H1 (cell line): ENCODE results near the gene MSN. TPM values are rescaled to one million over a fixed set of nuclear protein-coding genes. Genes with fewer than 3 reads are reported as not detected.

Source experiments
- CTCF ChIA-PET: fragments of 300-600 bp; sonication (Branson Sonifier 250); formaldehyde crosslinking; loops from one replicate; lab custom pipeline; 2021; ENCODE audit not compliant: partially characterized antibody; lab: Charles Lee
- POLR2A ChIA-PET: fragments of 300-600 bp; sonication (Branson Sonifier 250); formaldehyde crosslinking; loops from one replicate; lab custom pipeline; 2021; ENCODE audit warnings: inconsistent platforms; ENCODE audit not compliant: partially characterized antibody; lab: Charles Lee
- DNase-seq, 2 experiments: peaks; one replicate each; pipeline versions ENCODE4 v3.0.0 to v3.0.0-alpha.2; 2010 to 2022; ENCODE audit warnings: low spot score in 2 of 2, low read depth in 1 of 2, mixed read lengths in 1 of 2
- FAIRE-seq: peaks from 2 replicates; lab custom pipeline; 2011; peaks lifted over from hg19 to GRCh38; lab: Jason Lieb, UNC
- H2AFZ ChIP-seq: 2 replicates; pipeline ENCODE4 v1.8.1; 2012; ENCODE audit warnings: low read length, inconsistent platforms
- H2AK5ac ChIP-seq: 2 replicates; pipeline ENCODE4 v1.6.1; 2013; ENCODE audit warnings: low read depth, low read length
- H2BK120ac ChIP-seq: replicated peaks from 2 replicates; pipeline ENCODE3; 2013; ENCODE audit warnings: low read depth, low read length, inconsistent platforms
- H2BK12ac ChIP-seq: 2 replicates; pipeline ENCODE4 v1.6.1; 2013; ENCODE audit warnings: low read depth, low read length
- H2BK15ac ChIP-seq: 2 replicates; pipeline ENCODE4 v1.6.1; 2013; ENCODE audit warnings: low read length
- H2BK20ac ChIP-seq: 2 replicates; pipeline ENCODE4 v1.6.1; 2013; ENCODE audit warnings: low read length
- H2BK5ac ChIP-seq: 2 replicates; pipeline ENCODE4 v1.6.1; 2013; ENCODE audit warnings: low read depth, low read length
- H3K14ac ChIP-seq: 2 replicates; pipeline ENCODE4 v1.6.1; 2013; ENCODE audit warnings: inconsistent platforms; ENCODE audit not compliant: insufficient read length
- H3K18ac ChIP-seq: 2 replicates; pipeline ENCODE4 v1.6.1; 2013; ENCODE audit warnings: low read length; ENCODE audit errors: extremely low read depth
- H3K23ac ChIP-seq: 2 replicates; pipeline ENCODE4 v1.6.1; 2013; ENCODE audit warnings: inconsistent platforms; ENCODE audit not compliant: insufficient read length
- H3K23me2 ChIP-seq: 2 replicates; pipeline ENCODE4 v1.6.1; 2013; ENCODE audit warnings: low read depth, low read length
- H3K27ac ChIP-seq: 2 replicates; pipeline ENCODE4 v1.6.1; 2011; ENCODE audit warnings: low read depth, low read length, inconsistent platforms
- H3K27me3 ChIP-seq, 4 experiments: replicated peaks in 1 of 4; 1 replicate in 1 of 4; 2 replicates in 3 of 4; pipeline versions ENCODE4 v1.6.1 to v1.8.1; 2011 to 2013; ENCODE audit warnings: low read length in 3 of 4, mild to moderate bottlenecking in 3 of 4, inconsistent platforms in 2 of 4, mixed read lengths in 2 of 4, moderate library complexity in 1 of 4; ENCODE audit not compliant: control insufficient read depth in 3 of 4, insufficient read depth in 3 of 4; ENCODE audit errors: extremely low read depth in 1 of 4
- H3K36me3 ChIP-seq, 4 experiments: 2 replicates each; pipeline versions ENCODE4 v1.6.1 to v1.8.1; 2011 to 2013; ENCODE audit warnings: mild to moderate bottlenecking in 4 of 4, low read length in 3 of 4, moderate library complexity in 2 of 4, control low read depth in 1 of 4, inconsistent platforms in 1 of 4; ENCODE audit not compliant: insufficient read depth in 4 of 4, control insufficient read depth in 2 of 4
- H3K4ac ChIP-seq: replicated peaks from 2 replicates; pipeline ENCODE3; 2013; ENCODE audit warnings: low read length, low read depth, mixed read lengths, inconsistent platforms; ENCODE audit not compliant: insufficient read length
- H3K4me1 ChIP-seq, 4 experiments: replicated peaks in 1 of 4; 1 replicate in 1 of 4; 2 replicates in 3 of 4; pipeline versions ENCODE4 v1.6.1 to v1.8.1; 2011 to 2013; ENCODE audit warnings: low read length in 3 of 4, inconsistent platforms in 2 of 4, mixed read lengths in 1 of 4; ENCODE audit not compliant: insufficient read depth in 4 of 4, control insufficient read depth in 3 of 4
- H3K4me2 ChIP-seq, 2 experiments: 2 replicates each; pipeline versions ENCODE4 v1.6.1 to v1.8.1; 2011 to 2013; ENCODE audit warnings: low read depth in 2 of 2, low read length in 2 of 2, control low read depth in 1 of 2, inconsistent platforms in 1 of 2, mild to moderate bottlenecking in 1 of 2; ENCODE audit not compliant: insufficient read depth in 1 of 2
- H3K4me3 ChIP-seq, 4 experiments: fragments of 200-600, 300-600 bp in 1 of 4; sonication (generic), shearing (Covaris generic), sonication (Bioruptor Twin) in 1 of 4; 2 replicates each; pipeline versions ENCODE4 v1.5.1 to v1.8.1; 2011 to 2016; ENCODE audit warnings: low read length in 4 of 4, low read depth in 3 of 4, control low read depth in 2 of 4, inconsistent platforms in 2 of 4, mild to moderate bottlenecking in 2 of 4, mixed read lengths in 1 of 4, moderate library complexity in 1 of 4; ENCODE audit not compliant: insufficient read depth in 2 of 4; ENCODE audit errors: extremely low read depth in 1 of 4
- H3K56ac ChIP-seq: replicated peaks from 2 replicates; pipeline ENCODE3; 2013; ENCODE audit warnings: low read depth, mild to moderate bottlenecking, mixed read lengths, low read length, inconsistent platforms; ENCODE audit not compliant: insufficient read length
- H3K79me1 ChIP-seq: 2 replicates; pipeline ENCODE4 v1.6.1; 2013; ENCODE audit warnings: low read depth, low read length, control low read depth
- H3K79me2 ChIP-seq, 2 experiments: 2 replicates each; pipeline versions ENCODE4 v1.6.1 to v1.8.1; 2012 to 2013; ENCODE audit warnings: low read length in 2 of 2, mild to moderate bottlenecking in 2 of 2, inconsistent platforms in 1 of 2; ENCODE audit not compliant: insufficient read depth in 2 of 2, control insufficient read depth in 1 of 2
- H3K9ac ChIP-seq, 4 experiments: replicated peaks in 1 of 4; 1 replicate in 1 of 4; 2 replicates in 3 of 4; pipeline versions ENCODE4 v1.6.1 to v1.8.1; 2011 to 2013; ENCODE audit warnings: low read depth in 3 of 4, low read length in 3 of 4, control low read depth in 2 of 4, mild to moderate bottlenecking in 2 of 4, moderate library complexity in 2 of 4, inconsistent platforms in 1 of 4; ENCODE audit errors: extremely low read depth in 1 of 4
- H3K9me3 ChIP-seq, 2 experiments: 2 replicates each; pipeline versions ENCODE4 v1.6.1 to v1.8.1; 2012 to 2013; ENCODE audit warnings: mild to moderate bottlenecking in 2 of 2, moderate library complexity in 2 of 2, control low read depth in 1 of 2, inconsistent platforms in 1 of 2, low read depth in 1 of 2, low read length in 1 of 2, mixed read lengths in 1 of 2; ENCODE audit not compliant: insufficient read depth in 2 of 2
- H4K20me1 ChIP-seq, 2 experiments: replicated peaks in 1 of 2; 2 replicates each; pipeline versions ENCODE3 to v1.8.1; 2011 to 2013; ENCODE audit warnings: inconsistent platforms in 2 of 2, low read length in 2 of 2, mild to moderate bottlenecking in 1 of 2; ENCODE audit not compliant: insufficient read depth in 2 of 2, control insufficient read depth in 1 of 2
- H4K5ac ChIP-seq: 2 replicates; pipeline ENCODE4 v1.6.1; 2013; ENCODE audit warnings: low read length, low read depth, mixed read lengths, inconsistent platforms; ENCODE audit not compliant: insufficient read length
- H4K8ac ChIP-seq: 2 replicates; pipeline ENCODE4 v1.8.0; 2013; ENCODE audit warnings: mild to moderate bottlenecking, moderate library complexity, low read length, inconsistent platforms; ENCODE audit not compliant: insufficient read depth; ENCODE audit errors: extremely low read depth
- H4K91ac ChIP-seq: replicated peaks from 2 replicates; pipeline ENCODE3; 2013; ENCODE audit warnings: low read length, mixed read lengths, inconsistent platforms; ENCODE audit not compliant: insufficient read length
- ASH2L ChIP-seq: fragments of 200-600, 300-600 bp; sonication (generic); IDR thresholded peaks from one replicate; pipeline ENCODE4 v1.7.1; 2017; ENCODE audit warnings: low read length
- BRCA1 ChIP-seq: IDR thresholded peaks from 2 replicates; pipeline ENCODE4 v1.6.1; 2012; ENCODE audit warnings: low read depth, low read length, improper control_type of control experiment
- CBX5 ChIP-seq: fragments of 300-800, 300-1000 bp; sonication (generic); IDR thresholded peaks from 2 replicates; pipeline ENCODE4 v1.7.1; 2016; ENCODE audit warnings: antibody characterized with exemption, low read length, low read depth
- CEBPB ChIP-seq: IDR thresholded peaks from 2 replicates; pipeline ENCODE4 v1.6.1; 2012; ENCODE audit warnings: low read depth, low read length
- GTF2F1 ChIP-seq: IDR thresholded peaks from 2 replicates; pipeline ENCODE4 v1.6.1; 2012; ENCODE audit warnings: low read depth, low read length, improper control_type of control experiment, borderline replicate concordance
- KDM1A ChIP-seq: fragments of 200-600, 300-600 bp; sonication (generic); IDR thresholded peaks from 2 replicates; pipeline ENCODE4 v1.7.1; 2016; ENCODE audit warnings: mild to moderate bottlenecking, low read length, borderline replicate concordance
- KDM5A ChIP-seq: fragments of 200-600 bp; IDR thresholded peaks from 2 replicates; pipeline ENCODE4 v1.7.1; 2012; ENCODE audit warnings: mild to moderate bottlenecking, low read length, inconsistent platforms, mixed read lengths
- POLR2AphosphoS5 ChIP-seq: IDR thresholded peaks from 2 replicates; pipeline ENCODE4 v1.6.1; 2011; ENCODE audit warnings: low read depth, low read length
- RAD21 ChIP-seq, 2 experiments: IDR thresholded peaks in 1 of 2; conservative IDR thresholded peaks in 1 of 2; 2 replicates each; pipeline ENCODE4 v1.6.1; 2011; ENCODE audit warnings: low read depth in 2 of 2, low read length in 2 of 2, improper control_type of control experiment in 1 of 2, inconsistent platforms in 1 of 2, mild to moderate bottlenecking in 1 of 2, moderate library complexity in 1 of 2
- TAF7 ChIP-seq: optimal IDR thresholded peaks from 2 replicates; pipeline ENCODE3; 2011; ENCODE audit warnings: low read depth, mild to moderate bottlenecking, inconsistent platforms, low read length, moderate library complexity, borderline replicate concordance
- TBP ChIP-seq: IDR thresholded peaks from 2 replicates; pipeline ENCODE4 v1.6.1; 2011; ENCODE audit warnings: low read depth, low read length, improper control_type of control experiment
- WGBS, 2 experiments: shearing (Covaris generic) in 1 of 2; methylation state at CpG; one replicate each; pipeline versions ENCODE4 v1.1.6 to v1.1.7; 2013 to 2015; ENCODE audit warnings: low lambda C conversion rate in 2 of 2, mixed read lengths in 2 of 2, inconsistent platforms in 1 of 2, low coverage in 1 of 2, missing lambda C conversion rate in 1 of 2; ENCODE audit not compliant: insufficient replicate concordance in 2 of 2, insufficient coverage in 1 of 2, insufficient read length in 1 of 2; ENCODE audit errors: extremely low coverage in 1 of 2, missing lambda C conversion rate in 1 of 2; 5-methylcytosine and 5-hydroxymethylcytosine counted together
- polyA plus RNA-seq, 7 experiments: library from polyadenylated mRNA; depleted of rRNA in 3 of 7; stranded (reverse) in 5 of 7; unstranded in 2 of 7; fragments of >200 nt in 5 of 7; fragments of 200-250 nt in 2 of 7; gene quantifications; 1 replicate in 5 of 7; 2 replicates in 1 of 7; 4 replicates in 1 of 7; pipeline versions ENCODE4 v1.2.1 to v1.2.3, GENCODE V29; 2011 to 2013; ENCODE audit warnings: missing spikeins in 2 of 7, mixed read lengths in 2 of 7
- total RNA-seq: library from RNA; stranded (reverse); fragmentation: NEBNext Ultra II Directional; extraction: Animal tissue kit (Norgen Biotek cat#: 25700); gene quantifications from 2 replicates; pipeline ENCODE4 v1.2.1, GENCODE V29; 2021

Gene MSN
- total and polyA plus RNA-seq, 2 of the 8 experiments (the other 6 are each of a cell fraction or from before 2014, with no cell fraction given), result 112 to 133 TPM

GRCh38 chrX:65751519-65751918 lies 84.1 kb downstream of the MSN start:
- Histone ChIP-seq H3K9me3 (peaks cover 0 to 7% of the 10 kb centered on the region in 2 experiments; a peak in 1 of 4 replicates), H3K14ac (no peak overlapping the region), H2AK5ac (no peak overlapping the region), H2BK12ac (no peak overlapping the region), H3K4ac (no peak overlapping the region), H2AFZ (no peak overlapping the region), H3K4me1 (no peaks in the 10 kb centered on the region), H3K36me3 (no peaks in the 10 kb centered on the region), H4K5ac (no peak overlapping the region), H3K23me2 (no peaks in the 10 kb centered on the region), H3K27me3 (no peaks in the 10 kb centered on the region), H3K18ac (no peak overlapping the region), H3K79me2 (no peaks in the 10 kb centered on the region), H3K4me3 (no peak overlapping the region), H4K91ac (no peak overlapping the region), H3K79me1 (no peaks in the 10 kb centered on the region), H2BK5ac (no peak overlapping the region), H3K23ac (no peak overlapping the region), H2BK20ac (no peak overlapping the region), H3K27ac (no peak overlapping the region), H2BK15ac (no peak overlapping the region), H4K20me1 (no peaks in the 10 kb centered on the region), H3K9ac (no peak overlapping the region), H2BK120ac (no peak overlapping the region), H3K56ac (no peak overlapping the region), H3K4me2 (no peak overlapping the region), H4K8ac (no peak overlapping the region)
- ChIA-PET POLR2A (no interaction called here), CTCF (no interaction called here)
- TF ChIP-seq TBP (no peak), RAD21 (IDR thresholded peaks at IDR 0.05 in 1 of 2, conservative IDR thresholded peaks at IDR 0.05 in 1 of 2; ENCODE audit: low read depth in 2 of 2, low read length in 2 of 2) (no peak), POLR2AphosphoS5 (no peak), GTF2F1 (no peak), ASH2L (no peak), BRCA1 (no peak), CBX5 (no peak), KDM5A (no peak), TAF7 (no peak), CEBPB (no peak), KDM1A (no peak)
- DNase-seq (no peak), FAIRE-seq (no peak)
- WGBS, 2 experiments, result 67% methylated on average over 1 of the region's 2 CpGs; no CpG with 5 or more reads in 1 of the 2 experiments
